ENCODE measurements around the gene NOM1.

DNA sequence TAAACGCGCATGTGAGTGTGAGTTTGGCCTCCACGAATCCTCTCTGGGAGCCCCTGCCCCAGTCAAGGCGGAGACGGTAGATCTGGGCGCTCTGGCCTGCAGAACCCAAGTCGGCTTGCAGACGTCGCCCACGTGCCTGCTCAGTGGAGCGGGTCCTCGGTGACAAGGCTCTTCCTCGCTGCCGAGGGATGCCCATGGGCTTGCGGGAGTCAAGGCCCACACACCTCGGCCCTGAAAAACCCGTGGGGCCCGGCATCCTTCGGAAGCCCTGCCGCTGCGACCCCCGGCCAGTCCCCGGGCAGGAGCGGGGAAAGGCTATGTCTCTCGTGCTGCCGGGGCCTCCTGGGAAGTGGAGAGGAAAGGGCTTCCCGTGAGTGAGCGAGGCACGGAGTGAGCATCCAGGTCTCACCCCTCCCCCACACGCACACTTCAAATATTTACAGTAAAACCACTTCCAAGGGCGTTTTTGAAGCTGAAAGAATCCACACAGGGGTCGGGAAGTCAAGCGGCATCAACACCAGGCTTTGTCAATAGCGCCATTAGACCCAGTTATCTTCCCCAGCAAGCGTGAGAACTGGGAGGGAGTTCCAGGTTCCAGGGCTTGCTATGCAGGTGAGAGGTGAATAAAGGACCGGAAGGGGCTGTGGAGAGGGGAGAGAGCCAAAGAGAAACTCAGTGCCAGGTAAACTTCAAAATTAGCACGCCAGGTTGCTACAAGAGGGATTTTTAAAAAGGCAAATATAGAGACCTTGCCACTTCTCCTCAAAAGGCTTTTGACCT is 62.0 kb downstream of the NOM1 start:
- TF ChIP-seq, protein P1, sequence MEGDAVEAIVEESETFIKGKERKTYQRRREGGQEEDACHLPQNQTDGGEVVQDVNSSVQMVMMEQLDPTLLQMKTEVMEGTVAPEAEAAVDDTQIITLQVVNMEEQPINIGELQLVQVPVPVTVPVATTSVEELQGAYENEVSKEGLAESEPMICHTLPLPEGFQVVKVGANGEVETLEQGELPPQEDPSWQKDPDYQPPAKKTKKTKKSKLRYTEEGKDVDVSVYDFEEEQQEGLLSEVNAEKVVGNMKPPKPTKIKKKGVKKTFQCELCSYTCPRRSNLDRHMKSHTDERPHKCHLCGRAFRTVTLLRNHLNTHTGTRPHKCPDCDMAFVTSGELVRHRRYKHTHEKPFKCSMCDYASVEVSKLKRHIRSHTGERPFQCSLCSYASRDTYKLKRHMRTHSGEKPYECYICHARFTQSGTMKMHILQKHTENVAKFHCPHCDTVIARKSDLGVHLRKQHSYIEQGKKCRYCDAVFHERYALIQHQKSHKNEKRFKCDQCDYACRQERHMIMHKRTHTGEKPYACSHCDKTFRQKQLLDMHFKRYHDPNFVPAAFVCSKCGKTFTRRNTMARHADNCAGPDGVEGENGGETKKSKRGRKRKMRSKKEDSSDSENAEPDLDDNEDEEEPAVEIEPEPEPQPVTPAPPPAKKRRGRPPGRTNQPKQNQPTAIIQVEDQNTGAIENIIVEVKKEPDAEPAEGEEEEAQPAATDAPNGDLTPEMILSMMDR (IDR thresholded peaks at IDR 0.05; ENCODE audit: insufficient read depth, low read length) = no peak
- TF ChIP-seq POLR2AphosphoS5 (IDR thresholded peaks at IDR 0.05; ENCODE audit: low read depth) = no peak
